Measurements from ENCODE around the gene MGAT4D.
"Not testable (repeated sequence)": the region's sequence is repeated elsewhere in the genome, so short reads cannot be mapped to it uniquely, and the experiment has no call there.

The MGAT4D gene

DNA sequence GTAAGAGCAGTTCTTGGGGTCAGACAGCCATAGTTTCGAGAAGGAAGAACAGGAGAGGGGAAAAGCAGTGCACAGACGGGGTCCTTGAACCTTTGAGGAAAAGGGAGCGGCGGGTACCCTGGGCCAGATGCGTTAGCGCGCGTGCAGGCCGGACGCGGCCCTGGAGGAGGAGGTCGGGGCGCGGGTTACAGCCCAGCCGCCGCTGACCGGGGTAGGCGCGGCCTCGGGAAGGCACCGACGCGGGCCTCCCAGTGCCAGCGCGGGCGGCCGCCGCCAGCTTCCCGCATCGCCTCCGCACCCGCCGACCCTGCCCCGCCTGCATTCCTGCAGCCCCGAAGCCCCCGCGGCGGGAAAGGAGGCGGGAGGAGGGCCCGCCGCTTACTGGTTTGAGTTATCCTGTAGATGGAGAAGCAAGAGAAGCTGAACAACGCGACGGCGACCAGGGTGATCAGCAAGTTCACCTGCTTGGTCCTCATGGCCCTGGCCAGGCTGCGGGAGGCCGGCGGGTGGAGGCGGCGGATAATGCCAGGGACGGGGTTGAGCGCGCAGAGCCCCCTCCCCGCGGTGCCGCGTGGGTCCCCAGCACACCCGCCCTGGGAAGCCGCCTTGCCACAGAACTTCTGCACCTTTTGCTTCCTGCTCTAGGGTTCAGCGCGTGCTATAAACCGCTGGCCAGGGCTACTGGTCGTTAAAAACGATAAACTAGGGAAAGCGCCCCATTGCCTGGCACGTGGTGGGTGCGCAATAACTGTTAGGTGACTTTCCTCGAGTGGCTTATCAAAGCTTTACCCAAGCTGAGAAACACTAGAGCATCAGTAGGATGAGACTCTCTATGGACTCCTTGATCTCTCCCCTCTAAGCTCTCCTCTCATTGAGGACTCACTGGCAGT is at the start of gene MGAT4D:
Gene MGAT4D, minus strand, starts transcription at position 547 of the 890 bp plus-strand sequence. Its CDS starts 71 bp downstream, at position 476.
- H3K36me3 Mint-ChIP-seq = no peaks in the 10 kb centered on the region
- H3K27me3 Mint-ChIP-seq = peaks cover 53% of the 10 kb centered on the region
- no peak within 1 kb of the TSS for H3K27ac Mint-ChIP-seq
- H3K4me3 Mint-ChIP-seq = peak within 1 kb of the TSS; percentile 77
- H3K4me1 Mint-ChIP-seq (ENCODE audit: low read depth) = peaks cover 6% of the 10 kb centered on the region
- H3K9me3 Mint-ChIP-seq (ENCODE audit: low read depth) = no peaks in the 10 kb centered on the region

- H3K27ac Mint-ChIP-seq = no peak overlapping the region
- H3K4me1 Mint-ChIP-seq (ENCODE audit: low read depth) = no peaks in the 10 kb centered on the region
- H3K4me3 Mint-ChIP-seq = no peak overlapping the region
- H3K27me3 Mint-ChIP-seq = no peaks in the 10 kb centered on the region
- H3K36me3 Mint-ChIP-seq = peaks cover 16% of the 10 kb centered on the region
- H3K9me3 Mint-ChIP-seq (ENCODE audit: low read depth) = no peaks in the 10 kb centered on the region
Observed at GRCh38 chr4:140533951-140534480, 35.9 kb upstream of the MGAT4D start.

GRCh38 chr4:140529434-140529833 is 31.3 kb upstream of the MGAT4D start:
- Mint-ChIP-seq H3K4me3 (no peak overlapping the region), H3K27ac (no peak overlapping the region), H3K4me1 (ENCODE audit: low read depth) (peaks cover 8% of the 10 kb centered on the region), H3K9me3 (ENCODE audit: low read depth) (no peaks in the 10 kb centered on the region), H3K27me3 (no peaks in the 10 kb centered on the region), H3K36me3 (peaks cover 19% of the 10 kb centered on the region)

DNA sequence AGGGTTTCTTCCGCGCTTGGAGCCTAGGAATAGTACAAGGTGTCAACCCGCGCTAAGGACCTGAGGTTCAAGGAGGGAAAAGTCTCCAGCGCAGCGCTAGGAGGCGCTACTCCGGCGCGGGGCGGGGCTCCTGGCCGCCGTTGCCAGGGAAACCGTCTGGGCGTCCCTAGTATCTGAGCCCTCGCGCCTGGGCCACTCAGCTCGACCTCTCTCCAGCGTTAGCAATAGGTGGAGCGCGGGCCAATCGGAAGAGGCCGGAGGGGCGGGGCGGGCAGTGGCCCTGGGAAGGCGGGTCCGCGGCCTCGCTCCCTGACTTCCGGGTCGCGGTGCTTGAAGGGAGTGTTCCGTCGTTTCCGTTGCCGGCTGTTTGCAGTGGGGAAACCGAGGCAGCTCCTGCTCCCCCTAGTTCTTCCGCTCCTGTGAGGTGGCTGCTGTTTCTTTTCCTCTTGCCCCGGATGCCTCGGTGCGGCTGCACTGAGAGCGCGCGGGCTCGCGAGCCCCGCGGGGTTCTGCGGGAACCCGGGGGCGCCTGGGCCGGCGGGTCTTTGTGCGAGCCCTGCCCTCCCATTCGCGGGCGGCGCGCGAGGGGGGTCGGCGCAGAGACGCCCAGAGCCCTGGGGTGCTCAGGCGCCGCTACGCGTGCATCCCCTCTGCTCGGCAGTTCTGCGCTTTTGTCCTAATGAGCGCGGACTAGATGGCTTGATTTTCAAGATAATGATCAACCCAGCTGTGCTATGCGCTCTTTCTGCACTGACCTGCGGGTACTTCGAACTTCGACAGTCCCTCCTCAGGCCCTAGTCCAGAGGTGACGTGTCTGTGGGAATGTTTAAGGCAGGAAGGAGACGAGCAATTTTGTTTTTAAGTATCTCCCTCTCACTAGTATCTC is 26.0 kb upstream of the MGAT4D start, which contains the start of gene ELMOD2:
Gene ELMOD2, plus strand, starts transcription at position 312 of the 886 bp plus-strand sequence. CDS start 1,261 bp downstream, outside the sequence.
- H3K4me1 Mint-ChIP-seq (ENCODE audit: low read depth) = peaks cover 17% of the 10 kb centered on the region
- no peaks in the 10 kb centered on the region for H3K9me3 Mint-ChIP-seq (ENCODE audit: low read depth)
- peak within 1 kb of the TSS; percentile 83 for H3K27ac Mint-ChIP-seq
- no peaks in the 10 kb centered on the region for H3K27me3 Mint-ChIP-seq
- H3K36me3 Mint-ChIP-seq = peaks cover 9% of the 10 kb centered on the region
- peak within 1 kb of the TSS; percentile 86 for H3K4me3 Mint-ChIP-seq

DNA sequence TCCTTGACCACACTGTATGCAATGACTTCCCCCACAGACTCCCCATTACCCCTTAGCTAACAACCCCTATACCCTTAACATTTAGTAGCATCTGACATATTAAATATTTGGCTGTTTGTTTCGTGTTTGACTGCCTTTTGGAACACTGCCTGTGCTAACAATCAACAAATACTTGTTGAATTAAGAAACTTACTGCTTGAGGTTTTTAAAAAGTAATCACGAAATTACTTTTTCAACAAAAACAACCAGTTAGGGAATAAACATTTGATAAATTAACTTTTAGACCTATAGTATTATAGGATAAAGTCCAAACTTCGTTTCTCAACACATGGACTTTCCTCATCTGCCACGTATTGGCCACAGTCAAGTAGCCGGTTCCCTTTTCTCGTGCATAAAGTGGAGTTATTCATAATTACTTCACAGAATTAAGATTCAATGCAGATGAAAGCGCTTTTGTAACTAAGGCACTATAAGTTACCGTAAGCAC is 25.3 kb upstream of the MGAT4D start:
- Mint-ChIP-seq H3K4me1 (ENCODE audit: low read depth) (peaks cover 17% of the 10 kb centered on the region), H3K9me3 (ENCODE audit: low read depth) (no peaks in the 10 kb centered on the region), H3K27ac (peak overlapping the region; percentile 12), H3K4me3 (peak overlapping the region; percentile 86), H3K27me3 (no peaks in the 10 kb centered on the region), H3K36me3 (peaks cover 9% of the 10 kb centered on the region)

DNA sequence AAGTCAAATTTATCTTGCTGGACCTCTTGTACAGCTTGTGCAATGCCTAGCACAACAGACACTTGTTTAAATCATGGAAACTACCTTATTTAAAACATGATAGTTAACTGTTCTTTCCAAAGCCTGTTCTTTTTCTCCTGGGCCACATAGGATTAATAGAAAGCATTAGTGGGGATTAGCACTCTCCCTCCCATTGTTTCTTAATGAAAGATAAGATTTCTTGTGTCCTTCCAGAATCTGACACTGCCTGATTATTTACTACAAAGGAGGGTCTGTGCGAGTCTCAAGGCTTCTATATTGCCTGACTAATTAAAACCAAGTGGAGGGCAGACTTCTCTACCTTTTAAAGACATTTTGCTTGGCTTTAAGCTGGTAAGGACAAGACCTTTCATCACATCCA is 17.3 kb upstream of the MGAT4D start:
- H3K36me3 Mint-ChIP-seq = no peaks in the 10 kb centered on the region

DNA sequence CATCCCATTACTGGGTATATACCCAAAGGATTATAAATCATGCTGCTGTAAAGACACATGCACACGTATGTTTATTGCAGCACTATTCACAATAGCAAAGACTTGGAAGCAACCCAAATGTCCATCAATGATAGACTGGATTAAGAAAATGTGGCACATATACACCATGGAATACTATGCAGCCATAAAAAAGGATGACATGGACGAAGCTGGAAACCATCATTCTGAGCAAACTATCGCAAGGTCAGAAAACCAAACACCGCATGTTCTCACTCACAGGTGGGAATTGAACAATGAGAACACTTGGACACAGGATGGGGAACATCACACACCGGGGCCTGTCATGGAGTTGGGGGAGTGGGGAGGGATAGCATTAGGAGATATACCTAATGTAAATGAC is 15.7 kb upstream of the MGAT4D start:
- not testable (repeated sequence) for H3K9me3 Mint-ChIP-seq (ENCODE audit: low read depth); H3K4me3 Mint-ChIP-seq; H3K36me3 Mint-ChIP-seq; H3K27ac Mint-ChIP-seq; H3K4me1 Mint-ChIP-seq (ENCODE audit: low read depth)
- peaks cover 19% of the 10 kb centered on the region for H3K27me3 Mint-ChIP-seq

More for the DNA sequence above, 17.3 kb upstream of the MGAT4D start:
- H3K27me3 Mint-ChIP-seq = peaks cover 10% of the 10 kb centered on the region
- no peak overlapping the region for H3K4me3 Mint-ChIP-seq
- H3K4me1 Mint-ChIP-seq (ENCODE audit: low read depth) = no peaks in the 10 kb centered on the region
- H3K27ac Mint-ChIP-seq = no peak overlapping the region
- no peaks in the 10 kb centered on the region for H3K9me3 Mint-ChIP-seq (ENCODE audit: low read depth)

DNA sequence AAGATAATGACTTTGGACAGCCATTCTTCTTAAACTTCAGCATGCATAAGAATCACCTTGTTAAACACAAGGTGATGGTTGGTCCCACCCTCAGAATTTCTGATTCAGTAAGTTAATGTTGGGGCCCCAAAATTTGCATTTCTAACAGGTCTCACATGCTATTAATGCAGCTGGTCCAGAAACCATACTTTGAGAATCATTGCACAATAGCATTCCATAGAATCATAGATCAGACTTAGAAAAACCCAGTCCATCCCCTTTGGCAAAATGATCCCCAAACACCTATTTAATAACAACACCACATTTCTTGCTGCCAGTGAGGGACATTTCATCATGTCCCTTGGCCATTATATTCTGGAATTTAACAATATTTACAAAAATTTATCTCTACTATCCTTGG is 6.2 kb upstream of the MGAT4D start:
- no peak overlapping the region for H3K4me3 Mint-ChIP-seq
- H3K27ac Mint-ChIP-seq = no peak overlapping the region
- H3K27me3 Mint-ChIP-seq = peaks cover 45% of the 10 kb centered on the region
- H3K36me3 Mint-ChIP-seq = no peaks in the 10 kb centered on the region
- H3K4me1 Mint-ChIP-seq (ENCODE audit: low read depth) = no peaks in the 10 kb centered on the region
- H3K9me3 Mint-ChIP-seq (ENCODE audit: low read depth) = no peaks in the 10 kb centered on the region

DNA sequence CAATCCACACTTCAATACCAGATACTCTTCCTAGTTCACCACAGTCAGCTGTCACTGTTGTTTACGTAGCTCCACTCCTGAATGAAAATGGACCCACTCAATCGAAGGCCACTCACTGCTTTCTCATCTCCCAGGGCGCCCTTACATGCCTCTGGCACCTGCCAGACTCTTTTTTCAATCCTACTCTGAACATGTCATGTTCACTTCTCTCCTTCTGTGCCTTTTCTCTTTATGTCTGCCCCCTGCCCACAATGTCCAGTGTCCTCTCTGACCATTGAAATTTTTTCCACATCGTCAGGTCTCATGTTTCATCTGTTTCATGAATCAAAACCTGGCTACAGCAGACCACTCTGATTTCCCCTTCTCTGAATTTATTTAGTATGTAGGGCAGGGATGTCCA is 1.3 kb upstream of the MGAT4D start:
- no peak overlapping the region for H3K27ac Mint-ChIP-seq
- no peaks in the 10 kb centered on the region for H3K9me3 Mint-ChIP-seq (ENCODE audit: low read depth)
- H3K36me3 Mint-ChIP-seq = no peaks in the 10 kb centered on the region
- H3K27me3 Mint-ChIP-seq = peaks cover 59% of the 10 kb centered on the region
- peak overlapping the region; percentile 0 for H3K4me3 Mint-ChIP-seq
- H3K4me1 Mint-ChIP-seq (ENCODE audit: low read depth) = peaks cover 6% of the 10 kb centered on the region

DNA sequence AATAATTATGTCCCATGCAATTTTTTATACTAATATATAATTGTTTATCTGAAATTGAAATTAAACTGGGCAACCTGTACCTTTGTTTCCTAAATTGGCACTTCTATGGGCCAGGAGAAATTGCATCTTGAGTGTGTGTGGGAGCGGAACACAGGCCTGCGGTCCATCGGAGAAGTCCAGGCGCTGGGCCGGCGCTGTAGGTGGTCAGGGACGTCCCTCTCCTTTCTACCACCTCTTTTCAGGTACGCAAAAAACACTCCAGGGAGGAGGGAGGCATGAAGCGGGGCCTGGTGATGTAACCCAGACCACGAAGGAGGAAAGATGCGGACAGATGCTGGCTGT is 717 bp downstream of the MGAT4D start:
- Mint-ChIP-seq H3K4me3 (peak overlapping the region; percentile 77), H3K9me3 (ENCODE audit: low read depth) (no peaks in the 10 kb centered on the region), H3K27me3 (peaks cover 50% of the 10 kb centered on the region), H3K36me3 (no peaks in the 10 kb centered on the region), H3K27ac (no peak overlapping the region), H3K4me1 (ENCODE audit: low read depth) (peaks cover 6% of the 10 kb centered on the region)

DNA sequence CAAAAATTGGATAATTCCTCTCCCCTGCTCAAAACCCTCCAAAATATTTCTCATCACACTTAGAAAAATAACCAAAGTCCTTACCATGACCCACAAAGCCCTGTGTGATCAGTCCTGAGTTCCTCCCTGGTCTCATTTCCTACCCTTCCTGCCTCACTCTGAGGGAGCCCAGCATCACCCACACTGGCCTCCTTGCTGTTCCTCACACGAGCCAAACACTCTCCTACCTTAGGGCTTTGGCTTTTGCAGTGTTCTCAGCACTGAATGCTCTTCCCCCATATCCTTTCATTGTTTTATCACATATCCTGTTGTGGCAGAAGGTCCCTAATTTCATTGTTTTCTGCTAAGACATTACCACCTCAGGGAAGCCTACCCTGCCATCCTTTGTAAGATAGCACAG is 12.2 kb downstream of the MGAT4D start:
- no peak overlapping the region for H3K27ac Mint-ChIP-seq
- H3K27me3 Mint-ChIP-seq = peaks cover 6% of the 10 kb centered on the region
- H3K36me3 Mint-ChIP-seq = no peaks in the 10 kb centered on the region
- H3K4me3 Mint-ChIP-seq = no peak overlapping the region
- H3K9me3 Mint-ChIP-seq (ENCODE audit: low read depth) = peaks cover 13% of the 10 kb centered on the region
- no peaks in the 10 kb centered on the region for H3K4me1 Mint-ChIP-seq (ENCODE audit: low read depth)

- Mint-ChIP-seq H3K27me3 (peaks cover 7% of the 10 kb centered on the region), H3K4me3 (no peak overlapping the region), H3K4me1 (ENCODE audit: low read depth) (no peaks in the 10 kb centered on the region), H3K27ac (no peak overlapping the region), H3K36me3 (no peaks in the 10 kb centered on the region), H3K9me3 (ENCODE audit: low read depth) (peaks cover 13% of the 10 kb centered on the region)
Observed at GRCh38 chr4:140483445-140483844, 14.6 kb downstream of the MGAT4D start.

- Mint-ChIP-seq H3K27me3 (peaks cover 14% of the 10 kb centered on the region), H3K4me3 (no peak overlapping the region), H3K27ac (no peak overlapping the region), H3K4me1 (ENCODE audit: low read depth) (no peaks in the 10 kb centered on the region), H3K9me3 (ENCODE audit: low read depth) (no peaks in the 10 kb centered on the region), H3K36me3 (no peaks in the 10 kb centered on the region)
Observed at GRCh38 chr4:140472156-140472555, 25.9 kb downstream of the MGAT4D start.

DNA sequence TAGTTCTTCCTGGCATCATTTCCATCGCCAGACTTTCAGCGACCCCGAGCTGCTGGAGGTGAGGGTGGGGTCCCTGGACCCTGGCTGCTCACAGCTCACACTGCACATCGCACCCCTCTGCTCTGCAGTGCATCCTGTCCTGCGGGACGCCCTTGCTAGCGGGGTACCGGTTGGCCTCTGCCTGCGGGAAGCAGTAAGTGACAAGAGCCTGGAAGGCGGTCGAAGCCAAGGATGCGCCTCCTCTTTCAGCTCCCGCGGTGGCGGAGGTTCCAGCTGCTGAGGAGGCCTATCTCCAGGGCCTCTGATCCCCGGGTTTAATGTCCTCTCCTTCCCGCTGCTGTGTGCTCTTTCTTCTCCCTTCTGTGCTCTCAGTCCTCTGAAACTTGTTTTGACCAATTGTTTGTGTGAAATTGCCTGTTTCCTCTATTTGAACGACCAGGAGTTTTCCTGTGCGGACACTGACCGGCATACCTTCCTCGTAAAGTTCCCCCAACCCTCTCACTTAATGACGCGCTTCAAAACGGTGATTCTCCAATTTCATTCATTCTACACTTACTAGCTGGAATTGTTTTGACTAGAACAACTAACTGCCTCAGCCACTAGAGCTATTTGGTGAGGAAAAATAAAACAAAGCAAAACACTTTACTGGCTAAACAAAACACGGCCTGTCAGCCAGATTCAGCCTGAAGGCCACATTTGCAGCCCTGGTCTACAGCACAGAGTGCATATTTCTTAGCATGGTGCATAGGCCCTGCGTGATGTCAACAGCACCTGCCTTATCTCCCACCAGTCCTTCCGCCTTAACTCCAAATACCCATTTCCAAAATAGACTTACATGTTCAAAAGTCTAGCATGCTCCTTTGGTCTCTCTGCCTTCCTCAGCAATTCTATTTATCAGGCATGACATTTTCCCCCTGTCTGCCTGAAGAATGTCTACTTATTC is 28.0 kb downstream of the MGAT4D start:
- Mint-ChIP-seq H3K27ac (no peak overlapping the region), H3K27me3 (peaks cover 17% of the 10 kb centered on the region), H3K4me1 (ENCODE audit: low read depth) (no peaks in the 10 kb centered on the region), H3K9me3 (ENCODE audit: low read depth) (no peaks in the 10 kb centered on the region), H3K4me3 (no peak overlapping the region), H3K36me3 (no peaks in the 10 kb centered on the region)

All from activated naive CD8-positive, alpha-beta T cell (primary cell).